Endodermal cell (in vitro differentiated cells): ENCODE data around the gene SLC16A9. TPM values are rescaled to one million over a fixed set of nuclear protein-coding genes. Genes with fewer than 3 reads are reported as not detected.
"Not testable (repeated sequence)": the region's sequence is repeated elsewhere in the genome, so short reads cannot be mapped to it uniquely, and the experiment has no call there.

ENCODE experiments used
- DNase-seq: peaks from one replicate; pipeline ENCODE4 v3.0.0-alpha.2; 2017
- H3K27ac ChIP-seq: 2 replicates; pipeline ENCODE4 v1.5.1; 2013; ENCODE audit warnings: mild to moderate bottlenecking, low read depth, low read length, moderate library complexity
- H3K27me3 ChIP-seq: 2 replicates; pipeline ENCODE4 v1.6.1; 2013; ENCODE audit warnings: mild to moderate bottlenecking, low read length, moderate library complexity; ENCODE audit not compliant: insufficient read depth, control insufficient read depth, poor library complexity, severe bottlenecking
- H3K36me3 ChIP-seq: 2 replicates; pipeline ENCODE4 v1.7.0; 2013; ENCODE audit warnings: mild to moderate bottlenecking, low read length, moderate library complexity; ENCODE audit not compliant: control insufficient read depth, insufficient read depth
- H3K4me1 ChIP-seq: one replicate; pipeline ENCODE4 v1.7.0; 2013; ENCODE audit warnings: low read length; ENCODE audit not compliant: control insufficient read depth, insufficient read depth
- H3K4me3 ChIP-seq: 2 replicates; pipeline ENCODE4 v1.5.1; 2013; ENCODE audit warnings: mild to moderate bottlenecking, low read length, moderate library complexity
- H3K9ac ChIP-seq: 2 replicates; pipeline ENCODE4 v1.6.1; 2013; ENCODE audit warnings: mild to moderate bottlenecking, low read length, moderate library complexity; ENCODE audit not compliant: poor library complexity, severe bottlenecking; ENCODE audit errors: extremely low read depth
- H3K9me3 ChIP-seq: 2 replicates; pipeline ENCODE4 v1.6.1; 2013; ENCODE audit warnings: mild to moderate bottlenecking, low read length, moderate library complexity; ENCODE audit not compliant: control insufficient read depth
- H3K27ac Mint-ChIP-seq: 2 replicates; pipeline ENCODE4 v1.8.0; 2020; ENCODE audit warnings: mixed read lengths
- H3K27me3 Mint-ChIP-seq: 2 replicates; pipeline ENCODE4 v1.8.0; 2021; ENCODE audit warnings: mild to moderate bottlenecking, mixed read lengths; ENCODE audit not compliant: insufficient read depth
- H3K36me3 Mint-ChIP-seq: 2 replicates; pipeline ENCODE4 v1.8.0; 2020; ENCODE audit warnings: low read depth, mixed read lengths
- H3K4me1 Mint-ChIP-seq: 2 replicates; pipeline ENCODE4 v1.8.0; 2020; ENCODE audit warnings: mixed read lengths
- H3K4me3 Mint-ChIP-seq: 2 replicates; pipeline ENCODE4 v1.8.0; 2020; ENCODE audit warnings: mild to moderate bottlenecking, moderate library complexity, mixed read lengths
- H3K9me3 Mint-ChIP-seq: 2 replicates; pipeline ENCODE4 v1.8.0; 2020; ENCODE audit warnings: mild to moderate bottlenecking, mixed read lengths
- CTCF ChIP-seq: fragments of 200-600 bp; sonication (generic); conservative IDR thresholded peaks from 2 replicates; pipeline ENCODE4 v1.5.0; 2021; ENCODE audit warnings: antibody characterized with exemption, mild to moderate bottlenecking
- WGBS, 2 experiments: methylation state at CpG; one replicate each; pipeline versions ENCODE4 v1.1.5 to v1.1.7; 2013; ENCODE audit warnings: missing lambda C conversion rate in 2 of 2, mixed read lengths in 1 of 2; ENCODE audit not compliant: insufficient coverage in 1 of 2, insufficient read length in 1 of 2; 5-methylcytosine and 5-hydroxymethylcytosine counted together
- total RNA-seq, 2 donors: library from RNA; stranded (reverse); fragmentation: NEBNext Ultra II Directional in 1 of 2; extraction: Animal tissue kit (Norgen Biotek cat#: 25700) in 1 of 2; gene quantifications; 2 replicates in 1 of 2; 3 replicates in 1 of 2; pipeline ENCODE4 v1.2.1, GENCODE V29; 2021

Gene SLC16A9
- total RNA-seq, 2 donors from 2014 or later, result 4.9 to 19.3 TPM

GRCh38 chr10:59748834-59749233 lies 39.2 kb upstream of the SLC16A9 start:
- WGBS, 2 experiments, result 79% methylated on average over 1 of the region's 1 CpG; no CpG with 5 or more reads in 1 of the 2 experiments
- no peak overlapping the region for H3K27ac Mint-ChIP-seq
- Histone ChIP-seq H3K27me3 (no peaks in the 10 kb centered on the region), H3K9me3 (no peaks in the 10 kb centered on the region), H3K9ac (no peak overlapping the region), H3K4me3 (no peak overlapping the region), H3K36me3 (no peaks in the 10 kb centered on the region), H3K4me1 (no peaks in the 10 kb centered on the region), H3K27ac (no peak overlapping the region)
- TF ChIP-seq CTCF, result no peak
- H3K4me1 Mint-ChIP-seq, result no peaks in the 10 kb centered on the region
- H3K36me3 Mint-ChIP-seq, result no peaks in the 10 kb centered on the region
- peaks cover 13% of the 10 kb centered on the region for H3K9me3 Mint-ChIP-seq
- no peaks in the 10 kb centered on the region for H3K27me3 Mint-ChIP-seq
- no peak overlapping the region for H3K4me3 Mint-ChIP-seq
- no peak for DNase-seq

DNA sequence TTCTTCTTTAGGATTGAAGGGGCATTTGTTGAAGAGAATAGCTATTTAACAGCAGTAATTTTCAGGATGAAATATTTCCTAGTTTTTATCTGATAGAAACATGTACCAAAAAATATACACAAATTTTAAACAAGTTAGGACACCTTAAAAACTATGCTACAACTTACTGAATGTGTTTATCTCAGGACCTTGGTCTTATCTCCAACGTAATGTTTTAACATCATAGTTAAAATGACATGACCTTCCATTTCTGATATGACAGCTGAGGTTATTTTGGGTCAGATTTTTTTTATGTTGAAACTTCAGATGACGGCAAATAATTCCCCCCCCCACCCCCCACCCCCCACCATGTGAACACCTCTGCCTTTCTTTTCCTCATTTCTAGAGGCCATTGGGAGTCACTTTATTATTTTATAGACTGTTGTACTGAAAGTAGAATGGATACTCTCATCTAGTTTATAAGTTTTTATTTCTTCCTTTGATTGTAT lies 35.6 kb upstream of the SLC16A9 start:
- Mint-ChIP-seq H3K9me3 (peaks cover 19% of the 10 kb centered on the region), H3K4me1 (no peaks in the 10 kb centered on the region), H3K36me3 (no peaks in the 10 kb centered on the region), H3K27ac (no peak overlapping the region), H3K27me3 (no peaks in the 10 kb centered on the region), H3K4me3 (no peak overlapping the region)
- no peak for DNase-seq
- WGBS, 2 experiments, result 80 to 88% methylated on average over 1 of the region's 2 CpGs
- no peak for TF ChIP-seq CTCF
- Histone ChIP-seq H3K36me3 (no peaks in the 10 kb centered on the region), H3K9me3 (peaks cover 6% of the 10 kb centered on the region), H3K27ac (no peak overlapping the region), H3K27me3 (no peaks in the 10 kb centered on the region), H3K4me3 (no peak overlapping the region), H3K4me1 (no peaks in the 10 kb centered on the region), H3K9ac (no peak overlapping the region)

- not testable (repeated sequence) for H3K4me3 ChIP-seq, H3K36me3 ChIP-seq, H3K27ac ChIP-seq, H3K4me3 Mint-ChIP-seq, H3K9ac ChIP-seq, H3K27me3 Mint-ChIP-seq, H3K27ac Mint-ChIP-seq, H3K27me3 ChIP-seq, H3K9me3 ChIP-seq, DNase-seq, H3K36me3 Mint-ChIP-seq, H3K4me1 Mint-ChIP-seq, H3K4me1 ChIP-seq
- WGBS, 2 experiments, result 69% methylated on average over 5 of the region's 6 CpGs; no CpG with 5 or more reads in 1 of the 2 experiments
- peaks cover 19% of the 10 kb centered on the region for H3K9me3 Mint-ChIP-seq
Measured at GRCh38 chr10:59744762-59745161, 35.1 kb upstream of the SLC16A9 start.

GRCh38 chr10:59744156-59744555 lies 34.5 kb upstream of the SLC16A9 start:
- H3K4me3 Mint-ChIP-seq, H3K27me3 ChIP-seq, H3K4me1 ChIP-seq, H3K36me3 Mint-ChIP-seq, H3K27ac Mint-ChIP-seq, H3K9me3 ChIP-seq, H3K36me3 ChIP-seq, H3K4me3 ChIP-seq, H3K27me3 Mint-ChIP-seq, H3K27ac ChIP-seq, H3K4me1 Mint-ChIP-seq, H3K9ac ChIP-seq, DNase-seq: not testable (repeated sequence)
- WGBS, 2 experiments, result 90 to 100% methylated on average over 2 to 32 of the region's 32 CpGs
- H3K9me3 Mint-ChIP-seq, result peaks cover 19% of the 10 kb centered on the region
